Measurements from ENCODE around the gene ABCA13. TPM values are rescaled to one million over a fixed set of nuclear protein-coding genes. Genes with fewer than 3 reads are reported as not detected.
"Not testable (repeated sequence)": the region's sequence is repeated elsewhere in the genome, so short reads cannot be mapped to it uniquely, and the experiment has no call there.

Gene ABCA13, protein sequence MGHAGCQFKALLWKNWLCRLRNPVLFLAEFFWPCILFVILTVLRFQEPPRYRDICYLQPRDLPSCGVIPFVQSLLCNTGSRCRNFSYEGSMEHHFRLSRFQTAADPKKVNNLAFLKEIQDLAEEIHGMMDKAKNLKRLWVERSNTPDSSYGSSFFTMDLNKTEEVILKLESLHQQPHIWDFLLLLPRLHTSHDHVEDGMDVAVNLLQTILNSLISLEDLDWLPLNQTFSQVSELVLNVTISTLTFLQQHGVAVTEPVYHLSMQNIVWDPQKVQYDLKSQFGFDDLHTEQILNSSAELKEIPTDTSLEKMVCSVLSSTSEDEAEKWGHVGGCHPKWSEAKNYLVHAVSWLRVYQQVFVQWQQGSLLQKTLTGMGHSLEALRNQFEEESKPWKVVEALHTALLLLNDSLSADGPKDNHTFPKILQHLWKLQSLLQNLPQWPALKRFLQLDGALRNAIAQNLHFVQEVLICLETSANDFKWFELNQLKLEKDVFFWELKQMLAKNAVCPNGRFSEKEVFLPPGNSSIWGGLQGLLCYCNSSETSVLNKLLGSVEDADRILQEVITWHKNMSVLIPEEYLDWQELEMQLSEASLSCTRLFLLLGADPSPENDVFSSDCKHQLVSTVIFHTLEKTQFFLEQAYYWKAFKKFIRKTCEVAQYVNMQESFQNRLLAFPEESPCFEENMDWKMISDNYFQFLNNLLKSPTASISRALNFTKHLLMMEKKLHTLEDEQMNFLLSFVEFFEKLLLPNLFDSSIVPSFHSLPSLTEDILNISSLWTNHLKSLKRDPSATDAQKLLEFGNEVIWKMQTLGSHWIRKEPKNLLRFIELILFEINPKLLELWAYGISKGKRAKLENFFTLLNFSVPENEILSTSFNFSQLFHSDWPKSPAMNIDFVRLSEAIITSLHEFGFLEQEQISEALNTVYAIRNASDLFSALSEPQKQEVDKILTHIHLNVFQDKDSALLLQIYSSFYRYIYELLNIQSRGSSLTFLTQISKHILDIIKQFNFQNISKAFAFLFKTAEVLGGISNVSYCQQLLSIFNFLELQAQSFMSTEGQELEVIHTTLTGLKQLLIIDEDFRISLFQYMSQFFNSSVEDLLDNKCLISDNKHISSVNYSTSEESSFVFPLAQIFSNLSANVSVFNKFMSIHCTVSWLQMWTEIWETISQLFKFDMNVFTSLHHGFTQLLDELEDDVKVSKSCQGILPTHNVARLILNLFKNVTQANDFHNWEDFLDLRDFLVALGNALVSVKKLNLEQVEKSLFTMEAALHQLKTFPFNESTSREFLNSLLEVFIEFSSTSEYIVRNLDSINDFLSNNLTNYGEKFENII (N-terminal part only)
- 5.5 TPM for total RNA-seq (ENCODE audit: insufficient read depth, low replicate concordance)

DNA sequence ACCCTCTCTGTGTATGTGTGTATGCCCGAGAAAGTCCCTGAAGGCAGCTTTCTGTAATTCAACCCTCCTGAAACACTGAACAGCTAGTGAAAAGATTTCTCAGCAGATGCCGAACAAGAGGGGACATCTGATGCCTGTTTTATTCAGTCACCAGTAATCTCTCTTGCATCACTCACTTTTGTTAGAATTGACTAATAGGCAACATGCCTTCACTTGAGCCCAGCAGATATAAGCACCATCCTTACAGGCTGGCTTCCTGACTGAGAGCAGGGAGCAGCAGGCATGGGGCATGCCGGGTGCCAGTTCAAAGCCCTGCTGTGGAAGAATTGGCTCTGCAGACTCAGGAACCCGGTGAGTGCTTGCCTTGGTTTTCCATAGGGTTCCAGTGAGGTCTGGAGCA is at the start of gene ABCA13:
ABCA13 (plus strand) TSS at position 257 of the 400 bp plus-strand sequence; CDS start at position 283, 26 bp downstream.
- no peak for DNase-seq (ENCODE audit: low spot score)

DNA sequence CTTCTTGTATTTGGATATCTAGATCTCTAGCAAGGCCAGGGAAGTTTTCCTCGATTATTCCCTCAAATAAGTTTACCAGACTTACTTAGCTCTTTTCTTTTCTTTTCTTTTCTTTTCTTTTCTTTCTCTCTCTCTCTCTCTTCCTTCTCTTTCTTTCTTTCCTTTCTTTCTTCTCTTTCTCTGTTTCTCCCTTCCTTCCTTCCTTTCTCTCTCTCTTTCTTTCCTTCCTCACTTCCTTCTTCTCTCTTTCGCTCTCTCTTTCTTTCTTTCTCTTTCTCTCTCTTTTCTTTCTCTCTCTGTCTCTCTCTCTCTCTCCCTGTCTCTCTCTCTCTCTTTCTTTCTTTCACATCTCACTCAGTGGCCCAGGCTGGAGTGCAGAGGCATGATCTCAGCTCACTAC is 45.2 kb upstream of the ABCA13 start:
- DNase-seq (ENCODE audit: low spot score) = no peak

DNA sequence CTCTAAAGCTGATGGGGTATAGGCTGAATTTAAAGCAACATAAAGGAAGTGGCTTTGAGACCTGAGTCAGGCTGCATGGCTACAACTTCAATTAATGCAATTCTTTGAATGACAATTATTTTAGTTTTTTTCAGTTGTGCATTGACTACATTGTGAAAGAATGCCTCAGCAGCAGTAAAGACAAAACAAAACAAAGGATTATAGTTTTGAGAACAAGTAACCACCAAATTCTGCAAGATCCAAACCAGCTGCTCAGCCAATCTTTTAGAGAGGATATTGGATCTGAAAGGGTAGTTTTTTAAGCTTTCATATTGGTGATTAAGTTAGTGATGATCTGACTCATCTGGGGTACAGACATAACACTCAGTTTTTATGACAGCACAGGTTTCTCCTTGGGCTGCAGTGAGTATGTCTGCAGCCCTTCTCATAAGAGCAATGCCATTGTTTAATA is 40.6 kb upstream of the ABCA13 start:
- no peak for DNase-seq (ENCODE audit: low spot score)

DNA sequence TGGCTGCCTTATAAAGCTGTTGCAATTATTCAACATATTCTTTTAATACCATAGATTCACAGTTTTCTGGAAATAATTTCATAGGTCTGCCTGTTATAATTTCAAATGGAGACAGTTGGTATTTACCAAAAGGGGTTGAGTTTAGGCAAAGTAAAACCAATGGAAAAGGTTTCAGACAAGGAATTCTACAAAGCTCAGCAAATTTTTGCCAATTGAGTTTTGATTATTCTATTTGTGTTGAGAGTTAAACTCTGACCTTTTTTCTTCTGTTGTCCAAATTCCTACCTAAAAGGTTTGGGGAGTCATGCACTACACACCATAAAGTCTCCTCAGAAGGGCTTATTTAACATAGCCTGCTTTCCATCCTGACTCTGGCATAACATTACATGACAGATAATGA is 38.5 kb upstream of the ABCA13 start:
- DNase-seq (ENCODE audit: low spot score) = no peak

DNA sequence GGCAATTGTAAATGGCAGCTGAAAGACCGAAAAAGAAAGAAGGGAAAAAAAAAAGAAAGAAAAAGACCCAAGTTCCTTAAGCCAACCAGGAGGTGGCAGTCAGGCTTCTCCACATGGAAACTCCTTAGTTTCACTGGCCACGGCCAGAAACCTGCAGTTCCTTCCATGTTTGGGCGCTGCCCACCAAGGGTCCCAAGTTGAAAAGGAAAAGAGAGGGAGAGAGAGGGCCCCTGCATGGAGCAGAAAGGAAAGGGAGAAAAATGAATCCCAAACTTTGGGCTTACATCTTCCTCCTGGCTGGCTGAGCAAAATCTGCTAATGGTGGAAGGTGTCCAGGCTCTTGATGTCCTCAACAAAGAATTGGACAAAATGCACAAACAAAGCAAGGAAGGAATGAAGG is 31.8 kb upstream of the ABCA13 start:
- DNase-seq (ENCODE audit: low spot score) = no peak

DNA sequence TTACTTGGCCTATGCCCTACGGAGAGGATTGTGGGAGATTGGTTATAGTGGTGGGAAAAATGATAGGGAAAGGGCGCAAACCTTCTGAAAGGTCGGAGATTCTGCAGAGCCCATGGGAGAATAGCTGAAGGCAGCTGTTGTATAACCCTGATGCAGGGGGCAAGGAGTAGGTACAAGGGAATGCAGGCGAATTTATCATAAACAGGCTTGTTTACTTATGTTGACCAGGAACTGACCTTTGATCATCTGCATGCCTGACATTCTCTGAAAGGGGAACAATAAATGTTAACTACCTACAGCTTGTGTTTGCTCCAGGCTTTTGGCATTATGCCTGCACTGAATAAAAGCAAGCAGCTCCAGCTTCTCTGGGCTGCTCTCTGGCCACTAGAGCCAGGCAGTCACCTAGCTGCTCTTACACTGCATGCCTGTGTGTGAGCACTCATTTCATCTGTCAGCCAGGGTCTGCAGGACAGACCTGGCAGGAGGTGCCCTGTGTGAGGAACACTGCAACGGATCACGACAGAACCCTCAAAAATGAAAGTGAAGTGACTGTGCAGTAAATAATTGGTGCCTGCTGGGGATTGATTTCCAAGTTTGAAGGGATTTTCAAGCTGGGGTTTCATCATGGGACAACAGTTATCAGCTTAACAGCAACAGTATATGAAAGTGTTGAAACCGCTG is 31.1 kb upstream of the ABCA13 start:
- DNase-seq (ENCODE audit: low spot score) = no peak

DNA sequence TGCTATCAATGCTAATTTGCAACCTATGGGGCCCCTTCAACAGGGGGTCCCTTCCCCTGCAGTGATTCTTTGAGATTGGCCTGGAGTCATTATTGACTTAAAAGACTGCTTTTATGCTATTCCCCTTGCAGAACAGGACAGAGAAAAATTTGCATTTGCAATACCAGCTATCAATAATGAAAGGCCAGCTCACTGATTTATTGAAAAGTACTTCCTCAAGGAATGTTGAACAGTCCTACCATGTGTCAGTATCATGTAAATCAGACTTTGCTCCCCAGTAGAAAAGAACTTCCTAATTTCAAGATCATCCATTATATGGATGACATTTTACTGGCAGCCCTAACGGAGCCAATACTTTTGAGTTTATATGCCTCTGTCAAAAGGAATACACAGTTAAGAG is 29.7 kb upstream of the ABCA13 start:
- no peak for DNase-seq (ENCODE audit: low spot score)

DNA sequence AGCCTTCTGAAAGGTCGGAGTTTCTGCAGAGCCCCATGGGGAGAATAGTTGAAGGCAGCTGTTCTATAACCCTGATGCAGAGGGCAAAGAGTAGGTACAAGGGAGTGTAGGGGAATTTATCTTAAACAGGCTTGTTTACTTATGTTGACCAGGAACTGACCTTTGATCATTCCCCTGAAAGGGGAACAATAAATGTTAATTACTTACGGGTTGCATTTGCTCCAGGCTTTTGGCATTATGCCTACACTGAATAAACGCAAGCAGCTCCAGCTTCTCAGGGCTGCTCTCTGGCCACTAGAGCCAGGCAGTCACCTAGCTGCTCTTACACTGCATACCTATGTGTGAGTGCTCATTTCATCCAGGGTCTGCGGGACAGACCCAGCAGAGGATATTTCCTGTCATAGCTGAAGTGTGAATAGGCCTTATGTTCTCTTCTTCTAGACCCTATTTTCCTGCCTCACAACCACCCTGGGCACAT is 26.9 kb upstream of the ABCA13 start:
- DNase-seq (ENCODE audit: low spot score) = no peak

DNA sequence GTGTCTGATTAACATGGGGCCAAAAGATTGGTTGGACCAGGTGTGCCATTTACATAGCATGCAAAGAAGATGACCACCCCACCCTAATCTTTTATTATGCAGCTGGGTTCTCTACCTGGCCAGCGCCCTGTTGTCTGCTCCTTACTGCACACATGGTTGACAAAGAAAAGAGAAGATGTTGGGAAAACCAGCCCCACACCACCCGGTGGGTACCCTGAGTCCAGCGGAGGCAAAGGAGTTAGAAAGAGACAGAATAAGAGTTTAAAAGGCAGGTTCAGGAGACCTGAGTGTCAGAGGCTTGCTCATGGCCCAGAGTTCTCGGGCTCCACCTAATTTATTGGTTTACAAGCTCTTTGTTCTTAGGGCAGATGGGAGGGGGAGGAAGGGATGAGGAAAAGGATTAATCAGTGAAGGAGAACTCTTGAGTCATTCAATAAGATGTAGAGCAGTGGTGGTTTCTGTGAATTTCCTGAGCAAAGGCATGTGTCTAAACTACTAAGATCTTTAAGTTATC is 24.1 kb upstream of the ABCA13 start:
- DNase-seq (ENCODE audit: low spot score) = no peak

DNA sequence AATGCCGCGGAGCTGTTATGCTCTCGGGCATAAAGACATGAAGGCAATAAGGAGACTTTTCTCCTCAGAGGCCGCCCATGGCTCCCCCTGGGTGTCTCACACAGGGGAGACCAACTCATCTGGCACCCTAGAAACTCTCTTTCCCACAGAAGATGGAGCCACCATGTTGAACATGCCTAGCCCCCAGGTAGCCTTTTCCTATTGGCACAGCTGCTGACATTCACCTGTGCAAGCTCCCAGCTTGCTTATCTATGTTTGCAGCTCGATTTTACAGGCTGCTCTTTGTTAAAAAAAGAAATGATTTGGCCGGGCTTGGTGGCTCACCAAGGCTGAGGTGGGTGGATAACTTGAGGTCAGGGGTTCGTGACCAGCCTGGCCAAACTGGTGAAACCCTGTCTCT is 23.6 kb upstream of the ABCA13 start:
- DNase-seq (ENCODE audit: low spot score) = not testable (repeated sequence)

DNA sequence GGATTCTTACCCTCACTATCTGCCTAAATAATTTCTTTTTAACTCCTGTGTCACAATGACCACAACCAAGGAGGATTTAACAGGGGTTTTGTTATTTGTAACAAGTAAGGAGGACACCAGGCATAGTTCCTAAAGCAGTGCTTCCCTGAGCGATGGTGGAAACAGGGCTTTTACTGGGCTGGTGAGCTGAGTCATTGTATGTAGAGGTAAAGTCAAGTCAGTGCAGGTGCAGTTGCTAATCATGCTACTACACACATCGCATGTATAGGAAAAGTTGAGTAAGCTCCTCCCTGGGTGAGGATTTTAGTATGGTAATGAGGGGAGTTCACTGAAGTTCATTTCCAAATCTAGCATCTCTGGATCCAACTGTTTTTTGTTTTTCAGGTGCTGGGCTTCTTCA is 22.9 kb upstream of the ABCA13 start:
- DNase-seq (ENCODE audit: low spot score) = no peak

DNA sequence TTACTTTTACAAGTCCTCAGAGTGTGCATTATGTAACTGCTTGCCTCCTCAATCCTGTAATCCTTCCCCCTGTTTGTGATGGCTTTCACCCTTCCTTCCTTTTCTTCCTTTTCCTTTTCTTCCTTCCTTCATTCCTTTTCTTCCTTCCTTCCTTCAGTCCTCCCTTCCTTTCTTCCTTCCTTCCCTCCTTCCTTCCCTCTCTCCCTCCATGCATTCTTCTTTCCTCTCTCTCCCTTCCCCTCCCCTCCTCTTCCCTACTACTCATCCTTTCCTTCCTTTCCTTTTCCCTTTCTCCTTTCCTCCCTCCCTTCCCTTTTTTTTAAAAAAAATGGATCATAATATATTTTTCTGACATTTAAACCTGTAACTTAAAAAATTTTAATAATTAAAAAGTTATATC is 22.2 kb upstream of the ABCA13 start:
- DNase-seq (ENCODE audit: low spot score) = no peak

DNA sequence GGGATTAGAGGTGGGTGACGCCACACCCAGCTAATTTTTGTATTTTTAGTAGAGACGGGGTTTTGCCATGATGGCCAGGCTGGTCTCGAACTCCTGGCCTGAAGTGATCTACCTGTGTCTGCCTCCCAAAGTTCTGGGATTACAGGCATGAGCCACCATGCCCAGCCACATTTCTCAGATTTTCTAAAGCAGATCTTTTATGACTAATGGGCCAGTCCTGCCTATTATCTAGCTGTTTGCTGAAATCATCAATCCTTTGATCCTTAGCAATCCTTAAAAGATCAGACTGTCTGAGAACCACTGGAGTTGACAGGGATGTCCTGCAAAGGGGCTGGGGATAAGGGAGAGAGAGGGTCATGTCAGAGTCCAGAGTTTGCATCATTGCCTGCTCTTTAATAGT is 21.2 kb upstream of the ABCA13 start:
- no peak for DNase-seq (ENCODE audit: low spot score)

DNA sequence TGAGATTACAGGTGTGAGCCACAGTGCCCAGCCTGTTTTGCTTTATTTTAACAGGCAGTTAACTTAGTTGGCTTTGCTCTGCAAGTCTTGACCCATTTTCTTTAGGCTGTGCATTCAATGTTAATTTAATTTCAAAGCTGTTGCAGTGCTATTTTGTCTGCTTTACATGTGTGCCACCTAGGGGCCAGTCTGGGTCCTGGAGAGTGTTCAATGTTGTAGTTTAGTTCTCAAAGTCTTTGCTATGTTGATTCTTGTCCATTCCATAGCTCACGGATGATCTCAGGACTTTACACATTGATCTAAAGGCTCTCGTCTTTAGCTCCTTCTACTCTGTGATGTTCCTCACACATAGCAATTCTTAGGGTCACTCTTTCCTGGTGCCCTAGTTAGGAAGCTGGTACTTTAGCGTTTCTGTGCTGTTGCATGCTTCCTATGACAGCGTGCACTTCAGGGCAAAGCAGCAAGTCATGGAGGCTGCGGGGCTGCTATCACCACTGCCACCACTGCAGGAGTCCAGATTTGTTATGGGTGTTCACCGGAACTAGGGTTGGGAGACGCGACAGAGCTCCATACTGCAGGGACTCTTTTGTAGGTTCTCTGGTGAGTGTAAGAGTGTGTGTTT is 16.4 kb upstream of the ABCA13 start:
- DNase-seq (ENCODE audit: low spot score) = peak; percentile 29

DNA sequence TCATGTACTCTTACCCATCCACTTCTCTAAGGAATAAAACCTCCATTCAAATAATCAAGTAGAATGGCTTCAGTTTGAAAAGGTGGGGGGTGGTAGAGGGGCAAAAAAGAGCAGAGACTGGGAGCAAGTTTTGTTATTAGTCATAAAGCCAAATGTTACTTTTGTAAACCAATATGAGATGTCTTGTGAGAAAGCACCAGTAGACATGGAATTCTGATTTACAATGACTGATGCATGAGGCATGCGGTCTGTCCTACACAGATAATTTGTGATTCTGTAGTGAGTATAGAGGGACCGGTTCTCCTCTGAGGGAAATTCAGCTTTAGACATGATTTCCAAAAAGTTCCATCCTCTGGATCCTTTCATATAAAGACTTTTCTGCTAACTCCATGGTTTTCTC is 12.9 kb upstream of the ABCA13 start:
- DNase-seq (ENCODE audit: low spot score) = no peak

DNA sequence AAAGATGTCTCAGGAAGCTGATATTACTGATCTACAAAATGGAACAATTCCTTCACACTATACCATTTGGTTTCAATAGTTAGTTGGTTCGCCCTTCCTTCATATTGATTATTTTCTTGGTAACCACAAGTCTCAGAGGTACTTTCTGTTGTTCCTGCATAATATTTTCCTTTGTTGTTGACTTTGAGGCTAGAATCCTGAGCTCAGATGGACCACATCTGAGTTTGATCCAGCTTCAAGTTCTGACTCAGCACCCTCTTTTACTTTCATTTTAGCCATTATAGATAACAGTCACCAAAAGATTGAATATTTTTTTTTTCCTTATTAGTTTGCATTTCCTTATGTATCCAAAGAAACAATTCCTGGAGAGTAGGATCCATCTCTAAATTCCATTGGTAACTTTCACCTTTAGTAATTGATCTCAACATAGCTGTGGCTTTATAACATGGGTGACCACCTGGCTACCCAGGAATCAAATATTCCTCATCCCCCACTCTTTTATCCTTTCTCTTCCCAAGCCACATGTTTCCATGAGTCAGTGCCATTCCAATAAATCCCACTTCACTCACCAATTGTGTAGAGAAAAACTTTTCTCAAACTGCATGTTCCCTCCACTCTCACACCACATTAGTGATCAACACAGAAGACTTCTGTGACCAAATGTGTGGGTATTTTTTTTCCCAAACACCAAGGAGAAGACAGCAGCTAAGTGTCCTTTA is 9.7 kb upstream of the ABCA13 start:
- DNase-seq (ENCODE audit: low spot score) = no peak

DNA sequence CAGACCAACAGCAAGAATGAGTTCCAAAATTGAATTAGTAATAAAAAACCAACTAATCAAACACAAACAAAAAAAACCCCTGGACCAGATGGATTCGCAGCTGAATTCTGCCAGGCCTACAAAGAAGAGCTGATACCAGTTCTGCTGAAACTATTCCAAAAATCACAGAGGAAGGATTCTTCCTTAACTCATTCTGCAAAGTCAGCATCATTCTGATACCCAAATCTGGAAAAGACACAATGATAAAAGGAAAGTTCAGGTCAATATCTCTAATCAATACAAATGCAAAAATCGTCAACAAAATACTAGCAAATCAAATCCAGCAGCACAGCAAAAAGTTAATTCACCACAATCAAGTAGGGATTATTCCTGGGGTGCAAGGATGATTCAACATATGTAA is 6.1 kb upstream of the ABCA13 start:
- DNase-seq (ENCODE audit: low spot score) = no peak

DNA sequence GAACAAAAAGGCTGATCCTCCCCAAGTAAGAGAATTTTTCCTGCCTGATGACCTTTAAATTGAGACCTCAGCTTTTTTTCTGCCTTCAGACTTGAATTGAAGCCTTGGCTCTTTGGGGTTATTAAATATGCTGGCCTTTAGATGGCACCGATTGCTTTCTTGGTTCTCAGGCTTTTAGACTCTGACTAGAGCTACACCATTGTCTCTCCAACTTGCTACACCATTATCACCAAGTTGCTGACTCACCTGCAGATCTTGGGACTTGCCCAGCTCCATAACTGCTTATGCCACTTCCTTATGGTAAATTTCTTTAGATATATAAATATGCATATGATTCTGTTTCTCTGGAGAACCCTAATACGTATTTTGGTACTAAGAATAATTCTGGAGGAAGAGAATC is 3.1 kb upstream of the ABCA13 start:
- no peak for DNase-seq (ENCODE audit: low spot score)

DNA sequence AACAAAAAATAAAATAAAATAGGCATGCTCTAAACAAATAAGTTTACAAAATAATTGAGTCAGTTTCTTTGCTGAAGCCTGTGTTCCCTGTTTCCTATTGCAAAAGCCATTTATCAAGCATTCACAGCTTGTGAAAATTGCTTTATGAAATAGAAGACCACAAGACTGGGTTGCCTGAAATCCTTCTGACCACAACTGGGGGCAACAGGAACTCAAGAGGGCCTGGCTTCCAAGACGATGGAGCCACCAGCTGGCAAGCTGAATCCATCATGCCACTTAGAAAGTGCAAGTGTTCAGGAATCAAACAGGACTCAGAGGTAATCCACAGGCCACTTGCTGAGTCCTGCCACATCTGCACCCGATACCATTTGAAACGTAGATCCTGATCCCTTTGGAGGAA is 752 bp upstream of the ABCA13 start:
- DNase-seq (ENCODE audit: low spot score) = no peak

DNA sequence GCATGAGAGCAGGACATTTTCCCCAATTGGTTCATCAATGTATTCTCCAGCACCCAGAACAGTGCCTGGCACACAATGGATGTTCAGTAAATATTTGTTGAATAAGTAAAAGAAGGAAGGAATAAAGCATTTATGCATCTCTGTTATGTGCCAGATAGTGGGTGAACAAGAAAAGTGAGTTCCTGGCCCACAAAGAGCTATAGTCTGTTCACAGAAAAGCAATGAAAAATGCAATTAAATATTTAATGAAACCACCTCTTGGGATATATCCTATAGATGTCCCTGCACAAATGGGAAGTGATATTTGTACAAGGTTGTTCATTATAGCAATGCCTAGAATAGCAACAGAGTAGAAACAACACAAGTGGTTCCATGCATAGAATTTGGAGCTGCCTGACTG is 2.1 kb downstream of the ABCA13 start:
- no peak for DNase-seq (ENCODE audit: low spot score)

Measured in umbilical cord (tissue), 2 donors.